Activated CD8-positive, alpha-beta T cell treated with anti-CD3 and anti-CD28 coated beads, Interleukin-2, amount 10 ng/mL, durations not matched to agents 7 days and 5 days (primary cell): ENCODE data around the gene BRD2. TPM values are rescaled to one million over a fixed set of nuclear protein-coding genes. Genes with fewer than 3 reads are reported as not detected.
A peak's percentile ranks its signal among the peaks of the same experiment; 100 is the strongest.

Experiments used
- ATAC-seq: fragments of 150-1000 bp; cut with Tn5 transposase; one replicate; pipeline ENCODE4 v1.10.0; 2021; ENCODE audit warnings: moderate library complexity
- CTCF ChIA-PET: fragments of 350-600 bp; sonication (Branson Sonifier 250); formaldehyde crosslinking; loops from one replicate; lab custom pipeline; 2021; ENCODE audit warnings: antibody characterized with exemption; lab: Charles Lee
- POLR2A ChIA-PET: fragments of 350-600 bp; sonication (Branson Sonifier 250); formaldehyde crosslinking; loops from one replicate; lab custom pipeline; 2021; ENCODE audit warnings: antibody characterized with exemption; lab: Charles Lee
- DNase-seq: peaks from one replicate; pipeline ENCODE4 v3.0.0-alpha.2; 2020
- H3K27ac Mint-ChIP-seq: one replicate; pipeline ENCODE4 v1.8.0; 2021; ENCODE audit warnings: mild to moderate bottlenecking, mixed read lengths
- H3K27me3 Mint-ChIP-seq: one replicate; pipeline ENCODE4 v1.8.0; 2021; ENCODE audit warnings: low read depth, mixed read lengths
- H3K36me3 Mint-ChIP-seq: one replicate; pipeline ENCODE4 v1.8.0; 2021; ENCODE audit warnings: low read depth, mixed read lengths
- H3K4me1 Mint-ChIP-seq: one replicate; pipeline ENCODE4 v1.8.0; 2021; ENCODE audit warnings: low read depth, mixed read lengths
- H3K4me3 Mint-ChIP-seq: one replicate; pipeline ENCODE4 v1.8.0; 2021; ENCODE audit warnings: mild to moderate bottlenecking, mixed read lengths
- H3K9me3 Mint-ChIP-seq: one replicate; pipeline ENCODE4 v1.8.0; 2022; ENCODE audit warnings: mixed read lengths; ENCODE audit not compliant: insufficient read depth
- total RNA-seq, 2 experiments: library from RNA; stranded (reverse); gene quantifications; one replicate each; pipeline ENCODE4 v1.2.3, GENCODE V29; 2021

The BRD2 gene
- total RNA-seq, 2 experiments from 2014 or later: 299 to 313 TPM

DNA sequence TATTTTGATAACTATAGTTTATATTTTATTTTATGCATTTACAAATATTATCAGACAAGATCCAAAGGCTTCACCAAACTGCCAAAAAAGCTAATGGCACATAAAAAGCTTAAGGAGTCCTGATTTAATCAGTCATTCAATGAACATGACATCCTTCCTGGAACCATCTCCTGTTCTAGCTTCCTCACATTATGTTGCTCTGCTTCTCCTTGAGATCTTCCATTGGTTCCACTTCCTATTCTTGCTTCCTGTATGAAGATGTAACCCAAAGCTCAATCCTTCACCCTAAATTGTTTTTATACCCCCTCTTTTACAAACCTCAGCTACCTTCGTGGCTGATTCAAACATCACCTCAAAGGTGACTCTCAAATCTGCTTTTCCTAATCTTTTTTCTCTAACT lies 4.5 kb upstream of the BRD2 start:
- peaks cover 2% of the 10 kb centered on the region for H3K36me3 Mint-ChIP-seq
- H3K9me3 Mint-ChIP-seq: no peaks in the 10 kb centered on the region
- peaks cover 37% of the 10 kb centered on the region for H3K4me1 Mint-ChIP-seq
- H3K4me3 Mint-ChIP-seq: no peak overlapping the region
- ChIA-PET POLR2A (interaction anchor here (1.1 to 4.5 kb wide), 3 partner anchors 9 to 119 kb away, joined by 3 to 49 read pairs (median 5); no protein-coding TSS in a partner anchor), CTCF (interaction anchor here (1.3 to 15.9 kb wide), 6 partner anchors 9 to 126 kb away, joined by 4 to 442 read pairs (median 9); partner anchors contain the start of genes HLA-DMA and TAP2)
- no peak overlapping the region for H3K27ac Mint-ChIP-seq
- no peaks in the 10 kb centered on the region for H3K27me3 Mint-ChIP-seq
- no peak for DNase-seq
- ATAC-seq: no peak

- H3K9me3 Mint-ChIP-seq: no peaks in the 10 kb centered on the region
- peaks cover 37% of the 10 kb centered on the region for H3K4me1 Mint-ChIP-seq
- POLR2A ChIA-PET: interaction anchor here (1.4 to 10.6 kb wide), 3 partner anchors 8 to 120 kb away, joined by 5 to 307 read pairs (median 49); partner anchors contain the start of gene HLA-DMA
- CTCF ChIA-PET: interaction anchor here (1.5 to 15.9 kb wide), 5 partner anchors 10 to 127 kb away, joined by 4 to 442 read pairs (median 57); partner anchors contain the start of genes HLA-DMA, HLA-DMB and TAP2
- H3K36me3 Mint-ChIP-seq: peaks cover 9% of the 10 kb centered on the region
- ATAC-seq (no peak), DNase-seq (no peak)
- H3K27ac Mint-ChIP-seq: no peak overlapping the region
- no peak overlapping the region for H3K4me3 Mint-ChIP-seq
- H3K27me3 Mint-ChIP-seq: no peaks in the 10 kb centered on the region
Observed at GRCh38 chr6:32964776-32965175, 3.6 kb upstream of the BRD2 start.

DNA sequence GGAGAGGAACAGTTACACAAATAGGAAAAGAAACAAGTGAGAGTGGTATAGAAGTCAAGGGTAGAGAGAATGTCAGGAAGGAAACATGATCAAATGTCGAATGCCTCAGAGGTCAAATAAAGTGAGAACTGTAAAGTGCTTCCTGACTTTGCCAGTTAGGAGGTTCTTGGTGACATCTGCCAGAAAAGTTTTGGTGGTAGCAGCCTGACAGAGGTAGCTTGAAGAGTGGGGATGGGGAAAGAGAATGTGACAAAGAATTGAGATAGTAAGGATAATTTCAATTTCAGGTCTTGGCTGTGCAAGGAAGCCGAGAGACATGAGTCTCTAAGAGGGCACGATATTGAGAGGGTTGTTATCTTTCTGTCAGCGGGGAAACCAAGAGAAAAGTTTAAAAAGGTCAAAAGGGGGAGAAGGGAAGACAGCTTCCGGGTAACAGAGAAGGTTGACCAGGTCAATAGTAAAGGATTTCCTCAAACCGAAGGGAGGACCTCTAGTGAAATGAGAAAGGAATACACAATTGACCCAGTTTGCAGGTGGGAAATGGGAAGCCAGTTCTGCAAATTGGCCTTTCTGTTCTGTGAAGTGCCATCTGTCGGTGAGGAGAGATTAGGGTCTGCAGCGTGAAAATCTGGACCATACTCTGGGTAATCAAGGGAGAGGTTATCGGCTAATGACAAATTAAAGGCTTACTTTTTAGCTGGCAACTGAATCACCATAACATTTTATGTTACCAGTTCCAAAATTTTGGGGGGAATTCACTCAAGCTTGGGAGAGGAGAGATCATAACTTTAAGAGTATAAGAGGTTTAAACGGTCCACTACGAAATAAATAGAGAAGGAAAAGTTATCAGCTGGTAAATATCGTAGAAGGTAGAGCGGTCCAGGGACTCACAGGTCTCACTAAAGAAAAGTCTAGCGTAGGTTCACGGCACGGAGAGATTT lies 973 bp upstream of the BRD2 start:
- ChIA-PET CTCF (interaction anchor here (0.7 to 15.9 kb wide), 20 partner anchors 9 to 837 kb away, joined by 3 to 442 read pairs (median 5); partner anchors contain the start of genes FKBPL, HLA-DMA, HLA-DMB and PSMB9), POLR2A (interaction anchor here (1.2 to 10.6 kb wide), 8 partner anchors 14 to 305 kb away, joined by 3 to 381 read pairs (median 169); partner anchors contain the start of genes HLA-DMA, HLA-DMB, PSMB8 and RPS18)
- no peaks in the 10 kb centered on the region for H3K27me3 Mint-ChIP-seq
- peaks cover 29% of the 10 kb centered on the region for H3K4me1 Mint-ChIP-seq
- peak overlapping the region; percentile 98 for H3K27ac Mint-ChIP-seq
- H3K4me3 Mint-ChIP-seq: peak overlapping the region; percentile 96
- H3K9me3 Mint-ChIP-seq: no peaks in the 10 kb centered on the region
- DNase-seq (peak; percentile 54), ATAC-seq (no peak)
- H3K36me3 Mint-ChIP-seq: peaks cover 33% of the 10 kb centered on the region

DNA sequence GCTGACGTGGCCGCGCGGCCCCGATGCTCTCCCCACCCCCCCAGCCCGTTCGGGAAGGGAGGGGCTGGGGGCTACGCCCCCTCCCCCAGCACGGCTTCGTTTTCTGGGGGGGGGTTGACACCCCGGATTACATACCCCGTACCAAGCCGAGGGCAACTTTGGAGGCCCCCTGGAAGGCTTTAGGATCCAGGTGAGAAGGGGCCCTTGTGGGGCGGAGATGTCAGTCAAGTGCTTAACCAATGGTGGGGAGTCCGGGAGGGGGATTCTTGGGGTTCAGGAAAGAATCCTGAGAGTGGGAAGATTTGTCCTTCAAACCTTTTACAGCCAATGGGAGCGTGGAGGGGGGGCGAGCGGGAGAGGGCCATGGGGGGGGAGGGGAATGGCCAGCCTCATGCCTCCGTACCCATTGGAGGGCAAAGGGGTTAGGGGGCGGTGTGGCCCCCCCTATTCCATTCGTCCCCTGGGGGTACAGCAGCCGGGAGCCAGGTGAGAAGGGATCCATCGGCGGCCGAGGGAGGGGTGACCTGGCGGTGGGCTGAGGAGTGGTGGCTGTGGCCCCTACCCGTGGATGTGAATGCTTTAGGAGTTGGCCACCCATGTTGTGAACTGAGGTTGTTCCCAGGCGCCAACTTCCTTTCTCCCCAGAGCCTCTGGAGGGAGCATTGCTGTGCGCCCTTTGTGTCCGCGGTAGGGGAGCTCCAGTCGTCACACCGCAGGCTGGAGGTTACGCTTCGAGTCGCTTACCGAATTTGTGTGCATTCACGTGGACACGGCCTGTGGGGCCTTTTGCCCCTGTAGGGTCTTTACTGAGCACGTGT lies 682 bp downstream of the BRD2 start:
- ChIA-PET CTCF (interaction anchor here (0.7 to 15.9 kb wide), 14 partner anchors 14 to 839 kb away, joined by 3 to 442 read pairs (median 12); partner anchors contain the start of genes FKBPL, HLA-DMA, HLA-DMB and PSMB9), POLR2A (interaction anchor here (0.7 to 10.6 kb wide), 10 partner anchors 15 to 141 kb away, joined by 3 to 381 read pairs (median 128); partner anchors contain the start of genes HLA-DMA, HLA-DMB, PSMB8 and PSMB9)
- no peak for ATAC-seq
- Mint-ChIP-seq H3K4me1 (peaks cover 24% of the 10 kb centered on the region), H3K9me3 (no peaks in the 10 kb centered on the region), H3K27me3 (no peaks in the 10 kb centered on the region), H3K36me3 (peaks cover 49% of the 10 kb centered on the region), H3K4me3 (peak overlapping the region; percentile 96), H3K27ac (peak overlapping the region; percentile 98)
- DNase-seq: peak; percentile 74

- H3K9me3 Mint-ChIP-seq: no peaks in the 10 kb centered on the region
Observed at GRCh38 chr6:32969685-32970412, 1.5 kb downstream of the BRD2 start.

DNA sequence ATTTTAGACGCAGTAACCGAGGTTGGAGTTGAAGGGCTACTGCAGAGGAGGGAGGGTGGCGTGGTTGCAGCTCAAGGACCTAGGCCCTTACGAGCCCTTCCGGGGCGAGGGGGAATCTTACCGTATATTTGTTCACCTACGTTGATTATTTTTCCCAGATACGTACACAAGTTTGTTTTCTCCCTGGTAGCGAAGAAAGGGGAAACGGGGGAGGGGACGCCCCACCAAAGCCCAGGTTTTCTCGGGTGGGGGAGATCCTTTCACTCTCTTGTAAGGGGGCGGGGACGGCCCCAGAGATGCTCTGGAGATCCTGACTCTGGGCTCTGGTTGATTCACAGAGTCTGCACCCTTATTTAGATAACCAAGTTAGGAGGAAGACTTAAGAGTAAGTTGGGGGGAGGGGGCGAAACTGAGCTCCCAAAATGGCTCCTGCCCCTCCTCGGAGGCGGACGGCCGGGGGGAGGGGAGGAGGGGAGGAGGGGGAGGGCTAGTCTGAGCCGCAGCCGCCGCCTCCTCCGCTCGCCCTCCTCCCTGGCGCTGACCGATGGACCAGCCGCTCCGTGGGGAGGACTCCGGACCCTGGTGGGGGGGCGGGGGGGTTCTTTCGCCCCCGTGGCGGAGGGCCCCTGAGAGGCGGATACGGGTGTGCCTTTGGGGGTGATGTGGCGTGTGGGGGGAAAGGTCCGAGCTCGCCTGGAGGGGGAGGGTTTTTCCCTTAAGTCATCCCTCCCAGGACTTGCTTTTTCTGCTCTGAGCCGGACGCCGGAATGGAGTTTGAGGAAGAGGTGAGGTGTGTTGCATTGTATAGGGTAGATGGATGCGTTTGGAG lies 2.2 kb downstream of the BRD2 start:
- ATAC-seq: peak; percentile 2
- H3K36me3 Mint-ChIP-seq: peaks cover 65% of the 10 kb centered on the region
- no peaks in the 10 kb centered on the region for H3K27me3 Mint-ChIP-seq
- DNase-seq: peak; percentile 87
- peak overlapping the region; percentile 98 for H3K27ac Mint-ChIP-seq
- peak overlapping the region; percentile 96 for H3K4me3 Mint-ChIP-seq
- no peaks in the 10 kb centered on the region for H3K9me3 Mint-ChIP-seq
- peaks cover 23% of the 10 kb centered on the region for H3K4me1 Mint-ChIP-seq
- CTCF ChIA-PET: interaction anchor here (1.1 to 15.9 kb wide), 15 partner anchors 10 to 132 kb away, joined by 4 to 442 read pairs (median 17); partner anchors contain the start of genes HLA-DMA, HLA-DMB, PSMB8 and PSMB9
- POLR2A ChIA-PET: interaction anchor here (0.6 to 10.6 kb wide), 24 partner anchors 13 to 1388 kb away, joined by 3 to 381 read pairs (median 11); partner anchors contain the start of genes B3GALT4, HLA-DMA, HLA-DMB and LTB

More at GRCh38 chr6:32969685-32970412, 1.5 kb downstream of the BRD2 start:
- ChIA-PET POLR2A (interaction anchor here (0.6 to 10.6 kb wide), 11 partner anchors 14 to 128 kb away, joined by 3 to 381 read pairs (median 118); partner anchors contain the start of genes HLA-DMA, HLA-DMB, PSMB8 and PSMB9), CTCF (interaction anchor here (0.7 to 15.9 kb wide), 8 partner anchors 15 to 131 kb away, joined by 3 to 442 read pairs (median 49); partner anchors contain the start of genes HLA-DMA, HLA-DMB and TAP2)
- Mint-ChIP-seq H3K36me3 (peaks cover 57% of the 10 kb centered on the region), H3K4me1 (peaks cover 22% of the 10 kb centered on the region), H3K27ac (peak overlapping the region; percentile 98), H3K4me3 (peak overlapping the region; percentile 96), H3K27me3 (no peaks in the 10 kb centered on the region)
- ATAC-seq: no peak
- peak; percentile 84 for DNase-seq

DNA sequence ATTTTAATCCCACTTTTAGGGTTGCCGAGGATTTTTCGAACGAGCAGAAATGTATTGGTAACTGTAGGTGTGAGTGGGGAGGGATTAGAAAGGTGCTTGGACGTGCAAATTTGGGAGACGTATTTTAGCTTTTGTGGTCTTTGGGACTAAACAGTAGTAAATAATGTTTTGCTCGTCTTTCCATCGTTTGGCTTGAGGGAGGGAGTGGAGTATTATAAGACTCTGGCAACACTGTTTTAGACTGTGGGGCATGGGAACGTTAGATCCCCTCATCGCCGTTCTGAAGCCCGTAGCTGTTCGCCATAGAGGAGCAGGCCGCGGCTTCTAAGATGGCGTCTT lies 2.8 kb downstream of the BRD2 start:
- Mint-ChIP-seq H3K4me1 (peaks cover 23% of the 10 kb centered on the region), H3K27ac (peak overlapping the region; percentile 98), H3K36me3 (peaks cover 71% of the 10 kb centered on the region), H3K9me3 (no peaks in the 10 kb centered on the region), H3K4me3 (peak overlapping the region; percentile 96), H3K27me3 (no peaks in the 10 kb centered on the region)
- no peak for ATAC-seq
- ChIA-PET CTCF (interaction anchor here (0.9 to 15.9 kb wide), 17 partner anchors 9 to 132 kb away, joined by 4 to 442 read pairs (median 13); partner anchors contain the start of genes HLA-DMA, HLA-DMB, PSMB8 and PSMB9), POLR2A (interaction anchor here (0.6 to 10.6 kb wide), 40 partner anchors 9 to 1430 kb away, joined by 3 to 381 read pairs (median 7); partner anchors contain the start of genes B3GALT4, DDX39B, GPANK1 and HLA-DMA)
- no peak for DNase-seq

DNA sequence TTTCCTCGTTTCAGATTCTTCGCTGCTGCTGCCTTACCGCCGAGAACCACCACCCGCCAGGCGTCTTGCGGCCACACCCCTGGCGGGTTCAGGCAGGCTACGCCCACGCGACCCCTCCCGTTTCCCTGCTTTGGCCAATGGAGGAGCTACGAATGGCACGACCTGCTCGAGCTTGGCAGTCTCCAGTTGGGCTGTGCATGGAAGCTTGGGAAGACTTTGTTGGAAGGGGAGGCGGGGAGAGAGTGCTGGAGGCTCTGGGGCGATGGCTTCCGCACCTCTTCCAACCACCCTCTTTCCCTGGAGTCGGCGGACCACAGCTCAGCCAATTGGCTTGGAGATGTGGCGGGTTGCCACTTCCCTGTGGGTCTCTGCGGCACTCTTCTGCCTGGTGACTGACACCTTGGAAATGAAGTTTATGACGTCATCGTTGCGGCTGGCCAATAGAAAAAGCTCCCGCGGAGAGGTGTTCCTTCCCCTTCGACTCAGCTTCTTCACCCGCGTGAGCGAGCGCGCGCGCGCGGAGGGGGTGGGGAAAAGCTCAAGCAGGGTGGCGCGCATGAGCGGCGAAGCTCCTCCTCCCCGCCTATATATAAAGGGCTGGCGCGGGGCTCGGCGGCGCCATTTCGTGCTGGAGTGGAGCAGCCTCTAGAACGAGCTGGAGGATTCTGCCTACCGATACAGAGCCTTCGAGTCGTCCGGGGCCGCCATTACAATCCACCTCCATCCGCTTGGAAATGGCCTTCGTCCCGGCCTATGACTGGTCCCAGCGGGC lies 3.4 kb downstream of the BRD2 start:
- Mint-ChIP-seq H3K9me3 (no peaks in the 10 kb centered on the region), H3K27ac (peak overlapping the region; percentile 98), H3K4me1 (peaks cover 24% of the 10 kb centered on the region), H3K4me3 (peak overlapping the region; percentile 96), H3K36me3 (peaks cover 76% of the 10 kb centered on the region), H3K27me3 (no peaks in the 10 kb centered on the region)
- ATAC-seq: peak; percentile 50
- peak; percentile 100 for DNase-seq
- ChIA-PET CTCF (interaction anchor here (0.7 to 15.9 kb wide), 20 partner anchors 9 to 300 kb away, joined by 3 to 442 read pairs (median 10); partner anchors contain the start of genes HLA-DMA, HLA-DMB, PSMB8 and PSMB9), POLR2A (interaction anchor here (0.5 to 10.6 kb wide), 71 partner anchors 9 to 1430 kb away, joined by 3 to 381 read pairs (median 5); partner anchors contain the start of genes B3GALT4, DDX39B, DXO and EGFL8)
